KMS-11 (cell line): ENCODE data around the gene IGSF10.

Experiments
- H2AFZ ChIP-seq: fragments of 200-600 bp; sonication (generic); 2 replicates; pipeline ENCODE4 v1.6.1; 2016; ENCODE audit warnings: antibody characterized with exemption, mixed run types, low read depth
- H3K27ac ChIP-seq: fragments of 200-600 bp; sonication (generic); 2 replicates; pipeline ENCODE4 v1.6.1; 2016; ENCODE audit warnings: mild to moderate bottlenecking, mixed run types
- H3K27me3 ChIP-seq: fragments of 200-600 bp; sonication (generic); 2 replicates; pipeline ENCODE4 v1.6.1; 2017; ENCODE audit warnings: mild to moderate bottlenecking, low read depth, mixed run types, moderate library complexity; ENCODE audit not compliant: insufficient read depth
- H3K36me3 ChIP-seq: fragments of 200-600 bp; sonication (generic); 2 replicates; pipeline ENCODE4 v1.6.1; 2017; ENCODE audit warnings: mild to moderate bottlenecking, mixed run types; ENCODE audit not compliant: insufficient read depth
- H3K4me1 ChIP-seq: fragments of 200-600 bp; sonication (generic); 2 replicates; pipeline ENCODE4 v1.6.1; 2016; ENCODE audit warnings: mild to moderate bottlenecking, low read depth, mixed run types; ENCODE audit not compliant: poor library complexity, severe bottlenecking
- H3K4me2 ChIP-seq: fragments of 200-600 bp; sonication (generic); 2 replicates; pipeline ENCODE4 v1.7.0; 2016; ENCODE audit warnings: mild to moderate bottlenecking, mixed run types
- H3K4me3 ChIP-seq: fragments of 200-600 bp; sonication (generic); IDR thresholded peaks from 2 replicates; pipeline ENCODE4 v1.6.1; 2017; ENCODE audit warnings: low read depth, low read length, mixed read lengths; ENCODE audit not compliant: insufficient read depth
- H3K79me2 ChIP-seq: fragments of 200-600 bp; sonication (generic); 2 replicates; pipeline ENCODE4 v1.6.1; 2016; ENCODE audit warnings: low read depth, mixed run types; ENCODE audit not compliant: insufficient read depth
- H3K9ac ChIP-seq: fragments of 200-600 bp; sonication (generic); 2 replicates; pipeline ENCODE4 v1.6.1; 2016; ENCODE audit warnings: mild to moderate bottlenecking, mixed run types
- H4K20me1 ChIP-seq: fragments of 200-600 bp; sonication (generic); 2 replicates; pipeline ENCODE4 v1.6.1; 2016; ENCODE audit warnings: mild to moderate bottlenecking, mixed run types; ENCODE audit not compliant: insufficient read depth
- CTCF ChIP-seq: fragments of 200-600 bp; sonication (generic); conservative IDR thresholded peaks from 2 replicates; pipeline ENCODE4 v1.6.1; 2017; ENCODE audit warnings: low read depth, mild to moderate bottlenecking, antibody characterized with exemption, low read length, moderate library complexity, mixed read lengths

The IGSF10 gene

GRCh38 chr3:151437906-151438305 is 23.0 kb downstream of the IGSF10 start:
- Histone ChIP-seq H3K27me3 (no peaks in the 10 kb centered on the region), H3K9ac (no peak overlapping the region), H3K4me2 (no peak overlapping the region), H3K79me2 (no peaks in the 10 kb centered on the region), H3K36me3 (no peaks in the 10 kb centered on the region), H2AFZ (no peak overlapping the region), H3K4me1 (peaks cover 13% of the 10 kb centered on the region), H3K4me3 (no peak overlapping the region), H4K20me1 (no peaks in the 10 kb centered on the region; the same call in 1 of the 2 replicates), H3K27ac (no peak overlapping the region)
- TF ChIP-seq CTCF: no peak

GRCh38 chr3:151436675-151437446 is 24.0 kb downstream of the IGSF10 start:
- Histone ChIP-seq H3K36me3 (no peaks in the 10 kb centered on the region), H3K4me3 (no peak overlapping the region), H3K9ac (no peak overlapping the region), H3K79me2 (no peaks in the 10 kb centered on the region), H3K4me1 (peaks cover 10% of the 10 kb centered on the region), H4K20me1 (no peaks in the 10 kb centered on the region; the same call in 1 of the 2 replicates), H3K27ac (no peak overlapping the region), H3K27me3 (no peaks in the 10 kb centered on the region), H3K4me2 (no peak overlapping the region), H2AFZ (no peak overlapping the region)
- no peak for TF ChIP-seq CTCF

GRCh38 chr3:151434151-151434890 is 26.5 kb downstream of the IGSF10 start:
- Histone ChIP-seq H3K4me2 (no peak overlapping the region), H3K36me3 (no peaks in the 10 kb centered on the region), H3K4me3 (no peak overlapping the region), H4K20me1 (no peaks in the 10 kb centered on the region; the same call in 1 of the 2 replicates), H3K27ac (no peak overlapping the region), H2AFZ (no peak overlapping the region), H3K9ac (no peak overlapping the region), H3K4me1 (peaks cover under 1% of the 10 kb centered on the region), H3K79me2 (no peaks in the 10 kb centered on the region), H3K27me3 (no peaks in the 10 kb centered on the region)
- TF ChIP-seq CTCF: no peak

- Histone ChIP-seq H3K79me2 (no peaks in the 10 kb centered on the region), H3K9ac (no peak overlapping the region), H3K27ac (no peak overlapping the region), H3K4me3 (no peak overlapping the region), H4K20me1 (no peaks in the 10 kb centered on the region), H3K4me2 (no peak overlapping the region), H3K4me1 (no peaks in the 10 kb centered on the region), H3K36me3 (no peaks in the 10 kb centered on the region), H3K27me3 (no peaks in the 10 kb centered on the region), H2AFZ (no peak overlapping the region)
- no peak for TF ChIP-seq CTCF
Observed at GRCh38 chr3:151432616-151433372, 28.1 kb downstream of the IGSF10 start.
